Glomerular visceral epithelial cell (primary cell): ENCODE results near the gene RAD51B.

ENCODE experiments used
- DNase-seq: peaks from one replicate; pipeline ENCODE4 v3.0.0-alpha.2; 2016; ENCODE audit errors: extremely low spot score

The RAD51B gene

GRCh38 chr14:67900231-67900630 lies 80.7 kb downstream of the RAD51B start:
- no peak for DNase-seq

GRCh38 chr14:67908052-67908754 lies 88.6 kb downstream of the RAD51B start:
- DNase-seq: no peak

GRCh38 chr14:67911562-67911961 lies 92.0 kb downstream of the RAD51B start:
- no peak for DNase-seq

- DNase-seq: no peak
Measured at GRCh38 chr14:67916430-67916829, 96.9 kb downstream of the RAD51B start.

GRCh38 chr14:67917006-67917405 lies 97.4 kb downstream of the RAD51B start:
- no peak for DNase-seq

- no peak for DNase-seq
Measured at GRCh38 chr14:67918838-67919237, 99.3 kb downstream of the RAD51B start.

- DNase-seq: no peak
Measured at GRCh38 chr14:67919259-67920032, 99.9 kb downstream of the RAD51B start.

GRCh38 chr14:67926821-67927220 lies 107.2 kb downstream of the RAD51B start:
- DNase-seq: no peak

GRCh38 chr14:67927244-67927643 lies 107.7 kb downstream of the RAD51B start:
- no peak for DNase-seq

- DNase-seq: no peak
Measured at GRCh38 chr14:67928375-67928774, 108.8 kb downstream of the RAD51B start.

GRCh38 chr14:67932708-67933246 lies 113.2 kb downstream of the RAD51B start:
- DNase-seq: no peak

- no peak for DNase-seq
Measured at GRCh38 chr14:67933266-67933665, 113.7 kb downstream of the RAD51B start.

GRCh38 chr14:67934087-67934486 lies 114.5 kb downstream of the RAD51B start:
- peak; percentile 78 for DNase-seq

- DNase-seq: no peak
Measured at GRCh38 chr14:67934862-67935261, 115.3 kb downstream of the RAD51B start.

- DNase-seq: no peak
Measured at GRCh38 chr14:67935371-67935770, 115.8 kb downstream of the RAD51B start.

- DNase-seq: no peak
Measured at GRCh38 chr14:67938071-67938470, 118.5 kb downstream of the RAD51B start.

- DNase-seq: peak; percentile 51
Measured at GRCh38 chr14:67940486-67941455, 121.2 kb downstream of the RAD51B start.

GRCh38 chr14:67941456-67942018 lies 122.0 kb downstream of the RAD51B start:
- no peak for DNase-seq

GRCh38 chr14:67942080-67942710 lies 122.6 kb downstream of the RAD51B start:
- DNase-seq: no peak

GRCh38 chr14:67943947-67944346 lies 124.4 kb downstream of the RAD51B start:
- DNase-seq: peak; percentile 90

- peak; percentile 9 for DNase-seq
Measured at GRCh38 chr14:67944605-67945004, 125.0 kb downstream of the RAD51B start.
